GM12878 (cell line): Measurements from ENCODE around the gene SFI1. TPM values are rescaled to one million over a fixed set of nuclear protein-coding genes. Genes with fewer than 3 reads are reported as not detected.

ENCODE experiments used
- ATAC-seq: fragments of 200-7000 bp; cut with Tn5 transposase; 3 replicates; pipeline ENCODE4 v1.9.1; 2020; ENCODE audit warnings: mild to moderate bottlenecking, moderate library complexity
- BruUV-seq: library from RNA; stranded (reverse); fragments of 400-500 nt; replicated peaks from 2 replicates; lab custom pipeline; 2021; lab: Mats Ljungman, UMichigan
- CTCF ChIA-PET: fragments of 300-600 bp; sonication (Branson Sonifier 250); formaldehyde crosslinking; extraction: SDS; loops from one replicate; lab custom pipeline; 2021; ENCODE audit warnings: inconsistent platforms; lab: Yijun Ruan, JAX
- POLR2A ChIA-PET: fragments of 350-600 bp; formaldehyde crosslinking; extraction: SDS; loops from one replicate; lab custom pipeline; 2021; ENCODE audit warnings: inconsistent platforms; lab: Charles Lee
- RAD21 ChIA-PET: fragments of 300-600 bp; sonication (Branson Sonifier 250); formaldehyde crosslinking; loops from one replicate; lab custom pipeline; 2023; ENCODE audit warnings: antibody characterized with exemption; ENCODE audit not compliant: unreplicated experiment; lab: Charles Lee
- SMC1A ChIA-PET: fragments of 300-600 bp; sonication (Branson Sonifier 250); formaldehyde crosslinking; loops from one replicate; lab custom pipeline; 2023; ENCODE audit not compliant: unreplicated experiment, uncharacterized antibody; lab: Charles Lee
- DNase-seq: peaks from one replicate; pipeline ENCODE4 v3.0.0-alpha.2; 2011; ENCODE audit warnings: low read depth, low spot score
- FAIRE-seq: peaks from 3 replicates; lab custom pipeline; 2011; peaks lifted over from hg19 to GRCh38; lab: Jason Lieb, UNC
- H2AFZ ChIP-seq: 2 replicates; pipeline ENCODE4 v1.6.0; 2011; ENCODE audit warnings: low read depth, low read length, control low read depth; ENCODE audit not compliant: control insufficient read depth
- H3K27ac ChIP-seq: 2 replicates; pipeline ENCODE4 v1.5.1; 2011; ENCODE audit warnings: control low read depth; ENCODE audit not compliant: control insufficient read depth, insufficient read depth
- H3K27me3 ChIP-seq, 2 experiments: replicated peaks in 1 of 2; 2 replicates each; pipeline versions ENCODE4 v1.6.0 to v1.6.1; 2011; ENCODE audit warnings: low read length in 1 of 2; ENCODE audit not compliant: control insufficient read depth in 2 of 2, insufficient read depth in 2 of 2
- H3K36me3 ChIP-seq, 2 experiments: 2 replicates each; pipeline ENCODE4 v1.5.1; 2011; ENCODE audit warnings: low read length in 1 of 2; ENCODE audit not compliant: control insufficient read depth in 2 of 2, insufficient read depth in 2 of 2
- H3K4me1 ChIP-seq: 2 replicates; pipeline ENCODE4 v1.6.1; 2011; ENCODE audit warnings: mild to moderate bottlenecking, low read length, moderate library complexity, mixed read lengths; ENCODE audit not compliant: control insufficient read depth, insufficient read depth
- H3K4me2 ChIP-seq: 2 replicates; pipeline ENCODE4 v1.6.0; 2011; ENCODE audit warnings: control low read depth; ENCODE audit not compliant: control insufficient read depth, insufficient read depth
- H3K4me3 ChIP-seq: fragments of 200-600 bp; sonication (generic); 2 replicates; pipeline ENCODE4 v1.5.1; 2016
- H3K79me2 ChIP-seq: 2 replicates; pipeline ENCODE4 v1.6.0; 2011; ENCODE audit warnings: low read length; ENCODE audit not compliant: control insufficient read depth, insufficient read depth
- H3K9ac ChIP-seq: 2 replicates; pipeline ENCODE4 v1.8.0; 2011; ENCODE audit warnings: low read length, control low read depth, mixed read lengths; ENCODE audit not compliant: control insufficient read depth, insufficient read depth
- H3K9me3 ChIP-seq: replicated peaks from 3 replicates; pipeline ENCODE4 v1.5.1; 2011; ENCODE audit warnings: mild to moderate bottlenecking, low read length; ENCODE audit not compliant: control insufficient read depth, insufficient read depth
- H4K20me1 ChIP-seq: 2 replicates; pipeline ENCODE4 v1.6.0; 2011; ENCODE audit not compliant: control insufficient read depth, insufficient read depth
- E2F8 ChIP-seq: fragments of 450-650 bp; IDR thresholded peaks from 2 replicates; pipeline ENCODE4 v1.6.1; 2018; ENCODE audit warnings: mild to moderate bottlenecking, low read depth, moderate library complexity; ENCODE audit not compliant: partially characterized antibody
- IKZF1 ChIP-seq: fragments of 450-650 bp; conservative IDR thresholded peaks from 2 replicates; pipeline ENCODE4 v1.6.1; 2017; ENCODE audit warnings: antibody characterized with exemption, mild to moderate bottlenecking
- NFIC ChIP-seq: IDR thresholded peaks from 2 replicates; pipeline ENCODE4 v1.6.1; 2012; ENCODE audit warnings: low read depth, mild to moderate bottlenecking, inconsistent platforms, low read length, moderate library complexity
- PML ChIP-seq: IDR thresholded peaks from 2 replicates; pipeline ENCODE4 v1.6.1; 2012; ENCODE audit warnings: low read length, inconsistent platforms
- POLR2AphosphoS2 ChIP-seq: IDR thresholded peaks from 2 replicates; pipeline ENCODE4 v1.6.1; 2011; ENCODE audit warnings: low read depth, mild to moderate bottlenecking, low read length, improper control_type of control experiment, moderate library complexity
- SIX5 ChIP-seq: IDR thresholded peaks from 2 replicates; pipeline ENCODE4 v1.6.1; 2011; ENCODE audit warnings: mild to moderate bottlenecking, low read depth, low read length, moderate library complexity; ENCODE audit not compliant: severe bottlenecking
- SMARCA5 ChIP-seq: fragments of 450-650 bp; IDR thresholded peaks from 2 replicates; pipeline ENCODE4 v1.6.1; 2017; ENCODE audit warnings: mild to moderate bottlenecking
- SREBF1 ChIP-seq: IDR thresholded peaks from 2 replicates; pipeline ENCODE4 v1.6.1; 2012; ENCODE audit warnings: mild to moderate bottlenecking, low read length
- STAT1 ChIP-seq: fragments of 450-650 bp; conservative IDR thresholded peaks from 2 replicates; pipeline ENCODE4 v1.6.1; 2014; ENCODE audit warnings: antibody characterized with exemption, mild to moderate bottlenecking
- ZBTB4 ChIP-seq: fragments of 450-650 bp; formaldehyde crosslinking; IDR thresholded peaks from 2 replicates; pipeline ENCODE4 v1.4.0; 2022; ENCODE audit warnings: mild to moderate bottlenecking, moderate library complexity
- ZNF592 ChIP-seq: fragments of 450-650 bp; IDR thresholded peaks from 2 replicates; pipeline ENCODE4 v1.6.1; 2017; ENCODE audit warnings: mild to moderate bottlenecking, moderate library complexity
- WGBS: methylation state at CpG from one replicate; pipeline ENCODE4 v1.1.6; 2016; ENCODE audit warnings: low lambda C conversion rate; ENCODE audit not compliant: insufficient replicate concordance, insufficient coverage; ENCODE audit errors: missing lambda C conversion rate; 5-methylcytosine and 5-hydroxymethylcytosine counted together
- in situ Hi-C: fragments of 300-500 bp; cut with MboI; formaldehyde crosslinking; loops from 9 replicates; pipeline ENCODE4 v1.14.3; 2018; ENCODE audit warnings: mixed read lengths
- intact Hi-C: fragments of 100-400 bp; cut with micrococcal nuclease; formaldehyde crosslinking; loops from one replicate; pipeline ENCODE4 v1.14.2; 2022; ENCODE audit not compliant: unreplicated experiment
- polyA plus RNA-seq, 11 experiments: library from polyadenylated mRNA; depleted of rRNA in 4 of 11; unstranded in 6 of 11; stranded (reverse) in 5 of 11; fragments of >200 nt; fragmentation: Nextera tagmentation in 4 of 11; fragmentation: Illumina TruSeq in 1 of 11; extraction: Ambion mirVana in 4 of 11; extraction: Trizol in 1 of 11; gene quantifications; 1 replicate in 1 of 11; 2 replicates in 10 of 11; pipeline versions ENCODE4 v1.2.1 to v1.2.3, GENCODE V29; 2011 to 2016; ENCODE audit warnings: inconsistent platforms in 2 of 11, missing spikeins in 2 of 11, low read depth in 1 of 11
- total RNA-seq, 4 experiments: library from RNA; depleted of rRNA in 3 of 4; stranded (reverse); fragments of >200 nt in 3 of 4; fragmentation: Illumina TruSeq in 1 of 4; extraction: Trizol in 1 of 4; gene quantifications; 2 replicates each; pipeline versions ENCODE4 v1.2.1 to v1.2.3, GENCODE V29; 2013 to 2021

Gene SFI1
- total and polyA plus RNA-seq, 10 of the 15 experiments (the other 5 are each of a cell fraction or from before 2014, with no cell fraction given), result 6.3 to 70.1 (median 30.4) TPM

- Histone ChIP-seq H3K4me3 (no peak overlapping the region), H3K4me1 (peaks cover 8% of the 10 kb centered on the region), H3K27ac (no peak overlapping the region), H3K79me2 (no peaks in the 10 kb centered on the region), H3K36me3 (peaks cover 9 to 19% of the 10 kb centered on the region in 2 experiments; a peak in 3 of 4 replicates), H4K20me1 (no peaks in the 10 kb centered on the region), H3K27me3 (no peaks in the 10 kb centered on the region), H3K9me3 (no peaks in the 10 kb centered on the region), H3K9ac (no peak overlapping the region), H2AFZ (no peak overlapping the region), H3K4me2 (no peak overlapping the region)
- BruUV-seq, result no TSS peak
- intact Hi-C loops (no loop called here), in situ Hi-C loops (no loop called here)
- ATAC-seq, result no peak
- ChIA-PET SMC1A (no interaction called here), CTCF (no interaction called here), RAD21 (no interaction called here), POLR2A (no interaction called here)
- DNase-seq, result no peak
- WGBS, result 85% methylated on average over 16 of the region's 16 CpGs
- FAIRE-seq, result no peak
- TF ChIP-seq PML, result no peak
- no peak for TF ChIP-seq IKZF1
- TF ChIP-seq SIX5, result no peak
- TF ChIP-seq STAT1, result no peak
- no peak for TF ChIP-seq NFIC
- no peak for TF ChIP-seq SMARCA5
- no peak for TF ChIP-seq E2F8
- no peak for TF ChIP-seq ZNF592
- no peak for TF ChIP-seq POLR2AphosphoS2
- TF ChIP-seq ZBTB4, result no peak
- TF ChIP-seq SREBF1, result no peak
Measured at GRCh38 chr22:31611061-31611760, 114.9 kb downstream of the SFI1 start.
